ENCODE results near the gene CAMTA1. TPM values are rescaled to one million over a fixed set of nuclear protein-coding genes. Genes with fewer than 3 reads are reported as not detected.

CAMTA1 gene
- polyA plus RNA-seq, 1 experiment = 23.1 TPM

DNA sequence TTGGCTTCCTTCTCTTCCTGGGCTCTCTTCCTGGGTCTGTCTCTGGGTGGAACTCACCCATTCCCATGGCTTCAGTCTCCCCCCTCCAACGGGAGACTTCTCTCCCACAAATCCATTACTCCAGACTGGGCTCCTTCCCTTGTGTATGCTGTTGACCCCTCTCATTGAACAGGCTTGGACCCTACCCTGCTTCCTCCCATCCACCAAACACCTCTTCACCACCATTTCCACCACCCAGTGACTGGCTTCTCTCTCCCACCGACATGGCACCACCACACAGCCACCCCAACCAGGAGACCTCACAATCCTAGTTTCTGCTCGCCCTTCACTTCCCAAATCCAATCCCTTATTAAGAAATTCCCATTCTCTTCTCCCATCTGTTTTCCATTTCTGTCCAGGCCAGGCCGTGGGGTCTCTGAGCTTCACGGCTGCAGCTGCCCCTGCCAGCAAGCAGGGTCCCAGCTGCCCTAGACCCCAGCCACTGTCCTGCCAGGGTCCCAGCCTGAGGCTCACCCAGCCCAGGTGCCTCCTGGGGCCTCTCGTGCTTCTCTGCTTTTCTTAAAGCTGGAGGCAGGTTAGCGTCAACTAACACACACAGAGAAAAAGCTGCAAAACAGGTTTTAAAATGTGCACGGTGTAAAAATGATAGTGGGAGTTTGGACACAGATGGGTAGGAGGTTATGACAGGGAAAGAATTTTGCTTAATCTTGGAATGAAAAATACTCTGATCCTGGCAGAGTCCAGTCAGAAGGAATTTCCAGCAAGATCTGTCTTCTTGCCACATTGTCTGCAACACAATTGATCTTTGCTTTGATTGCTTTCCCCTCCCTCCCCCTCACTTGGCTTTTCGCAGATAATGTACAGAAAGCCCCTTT is 602.0 kb downstream of the CAMTA1 start:
- no peaks in the 10 kb centered on the region for H3K27me3 ChIP-seq (ENCODE audit: control insufficient read depth, insufficient read depth, low read length)
- H3K36me3 ChIP-seq (ENCODE audit: control insufficient read depth, insufficient read depth, low read length) = no peaks in the 10 kb centered on the region
- H3K4me3 ChIP-seq (ENCODE audit: low read depth, low read length) = no peak overlapping the region
- ChIA-PET POLR2A (no interaction called here), CTCF (no interaction called here)
- TF ChIP-seq, protein P1, sequence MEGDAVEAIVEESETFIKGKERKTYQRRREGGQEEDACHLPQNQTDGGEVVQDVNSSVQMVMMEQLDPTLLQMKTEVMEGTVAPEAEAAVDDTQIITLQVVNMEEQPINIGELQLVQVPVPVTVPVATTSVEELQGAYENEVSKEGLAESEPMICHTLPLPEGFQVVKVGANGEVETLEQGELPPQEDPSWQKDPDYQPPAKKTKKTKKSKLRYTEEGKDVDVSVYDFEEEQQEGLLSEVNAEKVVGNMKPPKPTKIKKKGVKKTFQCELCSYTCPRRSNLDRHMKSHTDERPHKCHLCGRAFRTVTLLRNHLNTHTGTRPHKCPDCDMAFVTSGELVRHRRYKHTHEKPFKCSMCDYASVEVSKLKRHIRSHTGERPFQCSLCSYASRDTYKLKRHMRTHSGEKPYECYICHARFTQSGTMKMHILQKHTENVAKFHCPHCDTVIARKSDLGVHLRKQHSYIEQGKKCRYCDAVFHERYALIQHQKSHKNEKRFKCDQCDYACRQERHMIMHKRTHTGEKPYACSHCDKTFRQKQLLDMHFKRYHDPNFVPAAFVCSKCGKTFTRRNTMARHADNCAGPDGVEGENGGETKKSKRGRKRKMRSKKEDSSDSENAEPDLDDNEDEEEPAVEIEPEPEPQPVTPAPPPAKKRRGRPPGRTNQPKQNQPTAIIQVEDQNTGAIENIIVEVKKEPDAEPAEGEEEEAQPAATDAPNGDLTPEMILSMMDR (IDR thresholded peaks at IDR 0.05; ENCODE audit: insufficient read depth, low read depth, low read length) = no peak
- DNase-seq (ENCODE audit: low read depth) = no peak

DNA sequence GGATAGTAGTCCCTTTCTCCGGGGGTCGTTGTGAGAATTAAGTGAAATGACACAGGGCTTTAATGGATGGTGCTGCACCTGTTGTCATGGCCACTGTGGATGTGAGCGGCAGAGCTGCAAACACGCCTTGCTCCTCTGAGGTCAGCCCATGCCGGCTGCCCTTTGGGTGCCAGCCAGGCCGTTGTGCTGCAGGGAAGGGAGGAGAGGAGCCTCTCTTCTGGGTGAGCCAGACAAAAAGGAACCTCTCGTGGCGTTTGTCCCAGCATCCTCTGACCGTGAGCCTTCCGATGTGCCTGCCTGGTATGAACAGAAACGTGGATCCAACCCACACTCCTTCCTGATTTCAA is 602.9 kb downstream of the CAMTA1 start:
- ChIA-PET CTCF (interaction anchor here (1.3 kb wide), 1 partner anchor 9 kb away, joined by 4 read pairs; no protein-coding TSS in a partner anchor), POLR2A (no interaction called here)

DNA sequence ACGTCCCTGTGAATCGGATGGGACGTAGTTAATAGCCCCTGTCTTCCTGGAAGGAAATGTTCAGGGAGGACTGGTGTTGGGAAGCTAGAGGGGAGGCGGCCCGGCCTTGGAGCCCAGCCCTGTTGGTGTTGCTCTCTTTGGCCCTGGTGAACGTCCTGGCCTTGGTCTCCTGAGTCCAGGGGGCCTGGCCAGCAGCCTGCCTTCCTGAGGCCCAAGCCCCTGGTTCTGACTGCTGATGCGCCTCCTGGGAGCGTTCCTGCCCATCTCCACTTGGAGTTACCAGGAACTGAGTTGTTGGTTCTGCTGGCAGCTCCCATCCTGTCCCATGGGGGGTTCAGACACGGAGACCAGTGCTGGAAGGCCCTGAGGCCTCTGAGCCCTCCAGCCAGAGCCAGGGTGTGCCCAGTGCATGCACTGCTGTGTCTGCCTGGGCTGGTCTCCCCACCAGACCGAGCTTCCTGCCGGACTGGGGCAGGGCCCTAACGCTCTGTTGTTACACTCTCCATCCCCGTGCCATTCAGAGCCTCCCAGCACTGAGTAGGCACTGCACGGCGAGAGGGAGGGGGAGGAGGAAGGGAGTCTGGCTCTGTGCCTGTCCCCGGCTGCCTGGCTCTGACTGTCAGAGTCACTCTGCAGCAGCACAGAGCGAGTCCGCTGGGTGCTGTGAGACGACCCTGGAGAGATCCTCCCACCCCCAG is 603.4 kb downstream of the CAMTA1 start:
- ChIA-PET POLR2A (no interaction called here), CTCF (interaction anchor here (1.3 kb wide), 1 partner anchor 10 kb away, joined by 4 read pairs; no protein-coding TSS in a partner anchor)
- TF ChIP-seq, protein P1 (IDR thresholded peaks at IDR 0.05; ENCODE audit: insufficient read depth, low read depth, low read length) = no peak
- Histone ChIP-seq H3K36me3 (ENCODE audit: control insufficient read depth, insufficient read depth, low read length) (no peaks in the 10 kb centered on the region), H3K4me3 (ENCODE audit: low read depth, low read length) (no peak overlapping the region), H3K27me3 (ENCODE audit: control insufficient read depth, insufficient read depth, low read length) (no peaks in the 10 kb centered on the region)
- no peak for DNase-seq (ENCODE audit: low read depth)

More for the DNA sequence above, 602.9 kb downstream of the CAMTA1 start:
- DNase-seq (ENCODE audit: low read depth) = no peak
- Histone ChIP-seq H3K4me3 (ENCODE audit: low read depth, low read length) (no peak overlapping the region), H3K36me3 (ENCODE audit: control insufficient read depth, insufficient read depth, low read length) (no peaks in the 10 kb centered on the region), H3K27me3 (ENCODE audit: control insufficient read depth, insufficient read depth, low read length) (no peaks in the 10 kb centered on the region)
- TF ChIP-seq, protein P1 (IDR thresholded peaks at IDR 0.05; ENCODE audit: insufficient read depth, low read depth, low read length) = no peak

DNA sequence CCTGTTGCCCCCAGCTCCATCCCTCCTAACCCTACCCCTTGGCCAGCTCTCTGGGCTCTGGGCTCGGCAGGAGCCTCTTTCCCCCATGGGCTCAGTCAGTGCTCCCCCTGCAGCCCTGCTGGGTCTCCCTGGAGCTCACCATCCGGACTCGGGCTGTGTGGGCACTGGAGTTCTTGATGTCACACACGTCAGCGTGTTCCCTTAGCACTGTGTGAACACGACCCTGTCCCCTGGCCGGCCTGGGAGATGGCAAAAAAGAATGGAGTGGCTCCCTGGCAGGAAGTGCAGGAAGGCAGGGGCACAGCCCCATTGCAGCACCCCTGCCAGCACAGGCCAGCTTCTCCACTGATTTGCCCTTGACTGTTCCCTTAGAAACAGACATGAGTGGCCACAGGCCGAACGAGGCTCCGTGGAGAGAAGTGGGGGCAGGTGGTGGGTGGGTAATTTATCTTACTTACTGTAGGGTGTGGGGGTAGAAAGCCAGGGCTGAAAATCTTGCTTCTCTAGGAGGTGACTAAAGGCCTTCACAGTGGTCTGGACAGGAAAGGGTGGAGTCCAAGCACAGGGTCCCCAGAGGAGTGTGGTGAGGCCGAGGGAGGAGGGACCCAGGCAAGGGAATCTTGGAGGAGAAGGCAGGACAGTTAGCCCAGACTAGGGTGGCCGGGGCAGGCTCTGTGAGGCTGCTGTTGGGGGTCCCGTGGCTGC is 604.1 kb downstream of the CAMTA1 start:
- no peaks in the 10 kb centered on the region for H3K36me3 ChIP-seq (ENCODE audit: control insufficient read depth, insufficient read depth, low read length)
- CTCF ChIA-PET = interaction anchor here (1.3 kb wide), 1 partner anchor 10 kb away, joined by 4 read pairs; no protein-coding TSS in a partner anchor
- POLR2A ChIA-PET = no interaction called here
- H3K27me3 ChIP-seq (ENCODE audit: control insufficient read depth, insufficient read depth, low read length) = no peaks in the 10 kb centered on the region
- TF ChIP-seq, protein P1 (IDR thresholded peaks at IDR 0.05; ENCODE audit: insufficient read depth, low read depth, low read length) = no peak
- no peak overlapping the region for H3K4me3 ChIP-seq (ENCODE audit: low read depth, low read length)
- DNase-seq (ENCODE audit: low read depth) = no peak
